GM18499 (cell line): ENCODE results near the gene EPN3.

Experiments used
- ATAC-seq: cut with Tn5 transposase; IDR thresholded peaks from one replicate; pipeline ENCODE4 v1.9.1; 2021; ENCODE audit warnings: moderate number of reproducible peaks; ENCODE audit not compliant: insufficient read depth, unreplicated experiment

The EPN3 gene

DNA sequence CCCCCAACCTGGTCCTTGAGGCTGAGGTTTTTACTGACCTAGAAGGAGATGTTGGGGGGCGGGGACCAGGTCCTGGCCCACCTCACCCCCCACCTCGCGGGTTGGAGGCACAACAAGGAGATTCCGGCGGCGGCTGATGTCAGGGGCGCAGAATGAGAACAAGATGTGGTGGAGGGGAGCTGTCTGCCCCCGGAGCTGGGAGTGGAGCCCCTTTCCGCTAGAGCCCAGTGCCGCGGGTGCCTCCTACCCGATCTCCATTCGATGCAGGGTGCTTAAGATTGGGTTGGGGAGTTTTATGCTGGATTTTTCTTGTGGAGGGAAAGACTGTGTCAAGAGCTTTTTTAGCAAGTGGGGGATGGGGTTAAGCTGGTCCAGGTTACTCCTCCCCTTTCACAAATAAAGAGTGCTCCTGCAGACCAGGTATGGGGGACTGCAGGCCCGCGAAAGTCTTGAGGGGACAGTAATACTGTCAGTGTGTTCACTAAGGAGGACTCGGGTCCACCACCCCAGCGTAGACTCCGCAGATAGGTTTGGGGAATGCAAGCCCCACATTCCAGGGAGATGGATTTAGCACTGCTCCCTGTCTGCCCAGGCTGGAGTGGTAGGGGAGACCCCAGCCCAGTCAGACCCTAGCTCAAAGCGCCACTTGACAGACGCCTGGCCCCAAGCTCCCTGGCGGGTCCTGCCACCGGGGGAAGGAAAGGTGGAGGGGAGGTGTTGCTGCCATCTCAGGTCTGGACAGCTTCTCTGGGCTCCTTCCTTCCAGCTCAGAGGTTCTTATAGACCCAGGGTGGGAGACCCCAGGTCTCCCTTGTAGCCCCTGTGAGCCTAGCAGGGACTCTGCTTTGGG, 29.9 kb downstream of the EPN3 start:
- no peak for ATAC-seq

DNA sequence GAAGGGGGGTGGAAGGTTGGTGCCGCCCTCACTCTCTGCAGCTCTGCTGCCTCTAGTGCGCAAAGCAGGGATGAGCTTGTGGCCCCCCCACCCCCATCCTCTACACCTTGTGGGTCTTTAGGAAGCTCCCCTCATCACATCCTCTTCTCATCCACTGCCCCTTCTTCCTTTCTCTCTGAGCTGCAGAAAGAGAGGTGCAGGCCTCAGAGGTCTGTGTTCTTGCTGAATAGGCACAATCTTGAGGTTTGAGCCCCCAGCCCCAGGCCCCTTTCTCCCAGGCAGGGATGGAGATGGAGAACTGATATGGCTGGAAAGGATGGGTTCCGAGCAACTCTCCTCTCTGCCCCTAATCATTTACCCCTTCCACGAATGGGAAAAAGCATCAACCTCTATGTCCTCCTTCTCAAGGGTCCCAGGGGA, 30.6 kb downstream of the EPN3 start:
- ATAC-seq: no peak

DNA sequence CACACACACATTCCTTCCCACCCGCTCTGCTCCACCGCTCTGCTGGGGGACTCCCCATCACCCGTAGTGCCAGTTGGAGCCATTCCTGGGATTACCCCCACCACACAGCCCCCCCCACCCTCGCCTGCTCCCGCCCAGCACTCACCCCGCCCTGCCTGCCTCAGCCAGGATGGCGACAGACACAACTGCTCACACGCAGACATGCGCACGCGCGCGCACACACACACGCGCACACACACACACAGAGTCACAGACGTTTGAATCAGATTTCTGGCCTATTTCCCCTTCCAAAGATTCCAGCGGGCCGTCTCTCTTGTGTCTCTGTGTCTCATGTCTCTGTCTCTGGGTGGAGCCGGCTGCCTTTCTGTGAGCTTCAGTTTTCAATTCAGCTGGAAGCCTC, 32.4 kb downstream of the EPN3 start:
- no peak for ATAC-seq

DNA sequence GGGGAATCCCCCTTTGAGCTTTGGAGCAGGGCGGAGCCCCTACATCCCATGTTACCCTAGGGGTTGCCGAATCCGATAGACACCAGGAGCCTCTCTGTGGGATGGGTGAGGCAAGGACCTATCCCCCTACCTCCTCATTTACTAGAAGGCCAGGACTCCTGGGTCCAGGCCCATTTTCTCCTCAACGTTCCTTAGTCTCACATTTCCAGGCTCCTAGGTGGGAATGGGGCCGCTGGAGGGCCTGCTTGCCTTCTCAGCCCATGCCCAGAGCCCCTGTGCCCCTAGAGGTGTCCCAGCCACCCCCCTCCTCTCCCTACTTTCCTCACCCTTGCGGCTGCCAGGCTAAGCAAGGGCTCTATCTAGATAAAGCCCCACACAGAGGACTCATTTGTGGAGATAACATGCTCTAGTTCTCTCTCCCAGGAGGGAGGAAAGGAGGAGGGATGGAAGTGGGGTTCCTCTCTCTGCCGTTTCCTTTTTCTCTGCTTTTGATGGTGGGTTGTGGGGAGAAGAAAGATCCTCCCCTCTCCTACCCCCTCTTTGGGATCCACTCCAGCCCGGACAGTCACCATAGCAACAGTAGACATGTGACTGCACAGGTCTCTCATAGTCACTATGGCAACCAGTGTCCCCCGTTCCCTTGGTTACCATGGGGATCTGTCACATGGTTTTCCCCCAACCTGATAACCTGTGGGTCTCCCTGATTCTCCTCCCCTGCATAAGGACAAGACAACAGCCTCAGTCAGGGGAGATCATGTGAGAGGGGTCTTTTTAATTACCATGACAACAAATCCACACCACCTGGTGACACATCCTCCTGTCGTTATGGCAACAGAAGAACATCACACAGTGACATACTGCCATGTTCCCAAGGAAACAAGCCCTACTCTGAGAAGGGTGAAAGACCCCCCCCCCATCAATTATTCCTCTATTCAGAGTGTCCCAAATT, 33.1 kb downstream of the EPN3 start:
- no peak for ATAC-seq

DNA sequence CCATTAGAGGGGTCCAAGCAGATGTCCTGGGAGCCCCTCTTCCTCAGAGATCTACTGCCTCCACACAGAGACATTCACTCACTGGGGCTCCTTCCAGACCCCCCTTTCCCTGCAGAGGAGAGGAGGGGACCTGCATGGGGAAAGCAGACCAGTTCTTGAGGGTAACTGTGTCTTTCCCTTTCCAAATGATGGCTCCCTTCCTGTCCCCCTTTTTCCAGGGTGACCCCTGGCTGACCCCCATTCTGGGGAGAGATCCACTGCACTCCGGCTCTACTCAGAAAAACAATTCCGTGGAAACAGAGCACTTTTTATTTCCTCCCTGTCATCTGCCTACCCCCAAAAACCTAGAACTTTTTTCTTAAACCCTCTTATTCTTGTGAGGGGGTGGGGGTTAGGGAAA, 34.4 kb downstream of the EPN3 start:
- no peak for ATAC-seq

DNA sequence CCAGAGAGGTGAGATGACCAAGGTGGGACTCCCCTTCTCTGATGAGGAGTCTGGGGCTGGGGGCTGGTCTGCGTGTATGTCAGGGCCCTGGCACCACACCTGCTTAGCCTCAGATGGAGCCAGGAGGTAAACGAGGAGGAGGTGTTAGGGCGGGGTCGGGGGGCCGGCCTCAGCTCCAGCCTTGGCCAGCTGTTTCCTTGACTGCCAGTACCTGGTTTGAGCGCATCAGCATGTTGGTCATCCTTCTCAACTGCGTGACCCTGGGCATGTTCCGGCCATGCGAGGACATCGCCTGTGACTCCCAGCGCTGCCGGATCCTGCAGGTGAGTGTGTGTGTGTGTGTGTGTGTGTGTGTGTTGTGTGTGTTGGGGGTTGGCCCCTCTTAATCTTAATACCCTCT, 36.1 kb downstream of the EPN3 start:
- ATAC-seq: no peak

DNA sequence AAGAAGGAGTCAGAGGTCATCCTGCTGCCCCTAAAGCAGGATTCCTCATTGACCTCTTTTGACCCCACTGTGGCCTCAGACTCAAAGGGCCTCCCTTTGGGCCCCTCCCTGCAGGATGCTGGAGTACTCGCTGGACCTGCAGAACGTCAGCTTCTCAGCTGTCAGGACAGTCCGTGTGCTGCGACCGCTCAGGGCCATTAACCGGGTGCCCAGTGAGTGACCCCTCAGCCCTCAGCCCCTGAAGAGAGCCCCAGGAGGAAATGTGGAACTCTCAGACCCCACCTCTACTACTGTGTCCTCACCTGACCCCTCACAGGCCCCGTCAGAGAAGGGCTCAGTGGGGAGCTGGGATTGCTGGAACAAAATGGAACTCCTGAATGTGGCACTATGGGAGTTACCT, 37.1 kb downstream of the EPN3 start:
- ATAC-seq: no peak

DNA sequence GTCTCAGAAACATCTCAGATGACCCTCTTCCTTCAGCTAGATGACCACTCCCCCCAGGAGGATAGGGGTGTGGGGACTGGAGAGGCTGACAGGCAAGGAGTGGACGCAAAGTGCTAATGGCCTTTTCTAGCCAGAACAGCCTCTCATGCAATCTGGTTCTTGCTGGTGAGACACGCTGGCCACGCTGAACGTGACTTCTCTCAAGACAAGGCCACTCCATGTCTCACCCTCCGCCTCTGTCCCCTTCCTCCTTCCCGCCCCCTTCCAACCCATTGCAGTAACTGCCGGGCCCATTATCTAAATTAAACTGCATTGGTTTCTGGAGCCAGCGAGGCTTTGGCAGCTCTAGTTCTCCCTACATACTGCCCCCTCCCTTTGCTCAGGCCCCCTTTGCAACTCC, 37.5 kb downstream of the EPN3 start:
- ATAC-seq: no peak

DNA sequence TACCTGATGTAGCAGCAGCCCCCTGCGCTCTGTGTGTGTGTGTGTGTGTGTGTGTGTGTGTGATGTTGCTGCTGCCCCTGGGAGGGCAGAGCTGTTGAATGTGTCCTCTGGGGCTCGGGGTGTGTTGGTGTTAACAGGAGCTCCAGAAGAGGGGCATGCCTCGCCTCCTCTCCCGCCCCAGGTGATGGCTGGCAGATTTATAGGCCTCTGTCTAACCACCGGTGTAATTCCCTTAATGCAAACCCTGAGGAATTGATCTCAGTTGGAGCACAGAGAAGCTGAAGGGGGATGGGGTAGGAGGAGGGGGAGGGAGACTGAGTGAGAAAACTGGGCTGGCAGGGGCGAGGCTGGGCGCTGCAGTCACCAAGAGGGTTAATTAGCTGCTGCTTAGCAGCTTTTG, 38.0 kb downstream of the EPN3 start:
- no peak for ATAC-seq

DNA sequence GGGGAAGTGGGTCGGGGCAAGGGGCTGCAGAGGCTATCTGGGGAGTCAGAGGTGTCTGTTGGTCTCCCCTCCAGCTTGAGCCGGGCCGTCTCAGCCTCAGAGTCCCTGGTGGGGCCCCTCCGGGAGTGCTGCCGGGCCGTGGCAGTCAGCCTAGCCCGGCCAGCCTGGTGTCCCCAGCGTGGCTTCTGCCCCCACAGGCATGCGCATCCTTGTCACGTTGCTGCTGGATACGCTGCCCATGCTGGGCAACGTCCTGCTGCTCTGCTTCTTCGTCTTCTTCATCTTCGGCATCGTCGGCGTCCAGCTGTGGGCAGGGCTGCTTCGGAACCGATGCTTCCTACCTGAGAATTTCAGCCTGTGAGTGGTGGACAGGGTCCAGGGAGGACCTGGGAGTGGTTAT, 39.1 kb downstream of the EPN3 start:
- no peak for ATAC-seq

DNA sequence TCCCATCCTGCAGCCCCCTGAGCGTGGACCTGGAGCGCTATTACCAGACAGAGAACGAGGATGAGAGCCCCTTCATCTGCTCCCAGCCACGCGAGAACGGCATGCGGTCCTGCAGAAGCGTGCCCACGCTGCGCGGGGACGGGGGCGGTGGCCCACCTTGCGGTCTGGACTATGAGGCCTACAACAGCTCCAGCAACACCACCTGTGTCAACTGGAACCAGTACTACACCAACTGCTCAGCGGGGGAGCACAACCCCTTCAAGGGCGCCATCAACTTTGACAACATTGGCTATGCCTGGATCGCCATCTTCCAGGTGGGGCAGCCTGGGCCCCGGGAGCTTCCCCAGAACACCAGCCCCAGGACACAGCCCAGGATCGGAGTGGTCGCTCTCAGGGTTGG, 40.0 kb downstream of the EPN3 start:
- no peak for ATAC-seq

DNA sequence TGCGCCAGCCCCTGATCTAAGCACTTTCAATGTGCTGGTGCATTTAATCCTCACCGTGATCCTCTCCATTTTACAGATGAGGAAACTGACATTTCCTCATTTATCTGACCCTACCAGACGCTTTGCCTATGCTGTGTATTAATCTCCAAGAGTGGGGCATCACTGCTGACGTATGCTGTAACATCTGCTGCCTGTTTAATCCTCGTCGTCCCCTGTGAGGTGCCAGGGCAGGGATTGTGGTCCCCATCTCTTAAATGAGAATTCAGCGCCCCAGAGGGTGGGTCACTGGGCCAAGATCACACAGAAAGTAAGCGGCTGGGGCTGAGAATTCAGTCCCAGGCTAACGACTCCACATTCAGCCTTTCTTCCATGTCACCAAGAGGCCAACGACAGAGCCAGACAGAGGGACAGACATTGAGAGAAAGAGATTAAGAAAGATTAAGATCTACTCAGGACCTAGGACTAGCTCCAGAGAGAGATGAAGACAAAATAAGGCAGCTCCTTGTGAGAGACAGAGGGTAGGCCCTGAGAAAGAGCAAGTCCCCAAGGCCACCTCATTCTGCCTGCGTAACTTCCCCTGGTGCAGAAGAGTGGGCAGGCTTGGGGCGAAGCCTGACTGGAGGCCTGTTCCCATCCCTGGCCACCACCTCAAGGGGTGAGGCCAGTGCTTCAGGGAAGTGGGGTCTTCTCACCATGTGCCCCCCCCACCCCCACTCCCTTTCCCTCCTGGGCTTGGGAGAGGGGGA, 41.5 kb downstream of the EPN3 start:
- no peak for ATAC-seq

DNA sequence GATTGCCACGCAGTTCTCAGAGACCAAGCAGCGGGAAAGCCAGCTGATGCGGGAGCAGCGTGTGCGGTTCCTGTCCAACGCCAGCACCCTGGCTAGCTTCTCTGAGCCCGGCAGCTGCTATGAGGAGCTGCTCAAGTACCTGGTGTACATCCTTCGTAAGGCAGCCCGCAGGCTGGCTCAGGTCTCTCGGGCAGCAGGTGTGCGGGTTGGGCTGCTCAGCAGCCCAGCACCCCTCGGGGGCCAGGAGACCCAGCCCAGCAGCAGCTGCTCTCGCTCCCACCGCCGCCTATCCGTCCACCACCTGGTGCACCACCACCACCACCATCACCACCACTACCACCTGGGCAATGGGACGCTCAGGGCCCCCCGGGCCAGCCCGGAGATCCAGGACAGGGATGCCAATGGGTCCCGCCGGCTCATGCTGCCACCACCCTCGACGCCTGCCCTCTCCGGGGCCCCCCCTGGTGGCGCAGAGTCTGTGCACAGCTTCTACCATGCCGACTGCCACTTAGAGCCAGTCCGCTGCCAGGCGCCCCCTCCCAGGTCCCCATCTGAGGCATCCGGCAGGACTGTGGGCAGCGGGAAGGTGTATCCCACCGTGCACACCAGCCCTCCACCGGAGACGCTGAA, 43.2 kb downstream of the EPN3 start:
- no peak for ATAC-seq

DNA sequence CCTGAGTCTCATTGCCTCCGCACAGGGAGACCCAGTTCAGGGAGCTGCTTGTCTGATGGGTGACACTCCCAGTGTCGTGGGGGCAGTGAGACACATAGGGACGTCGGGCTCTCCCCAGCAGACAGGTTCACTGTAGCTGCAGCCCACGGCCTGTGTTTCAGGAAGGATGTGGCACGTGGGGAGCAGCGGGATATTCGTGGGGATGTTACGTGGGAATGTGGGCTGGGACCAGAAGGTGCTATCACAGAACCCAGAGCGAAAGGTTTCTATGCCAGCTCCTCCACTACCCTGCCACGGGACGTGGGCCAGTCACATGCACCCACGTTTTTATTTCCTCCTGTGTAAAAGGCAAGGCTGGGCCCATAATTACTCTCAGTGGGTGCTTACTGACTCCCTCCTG, 44.3 kb downstream of the EPN3 start:
- ATAC-seq: no peak

DNA sequence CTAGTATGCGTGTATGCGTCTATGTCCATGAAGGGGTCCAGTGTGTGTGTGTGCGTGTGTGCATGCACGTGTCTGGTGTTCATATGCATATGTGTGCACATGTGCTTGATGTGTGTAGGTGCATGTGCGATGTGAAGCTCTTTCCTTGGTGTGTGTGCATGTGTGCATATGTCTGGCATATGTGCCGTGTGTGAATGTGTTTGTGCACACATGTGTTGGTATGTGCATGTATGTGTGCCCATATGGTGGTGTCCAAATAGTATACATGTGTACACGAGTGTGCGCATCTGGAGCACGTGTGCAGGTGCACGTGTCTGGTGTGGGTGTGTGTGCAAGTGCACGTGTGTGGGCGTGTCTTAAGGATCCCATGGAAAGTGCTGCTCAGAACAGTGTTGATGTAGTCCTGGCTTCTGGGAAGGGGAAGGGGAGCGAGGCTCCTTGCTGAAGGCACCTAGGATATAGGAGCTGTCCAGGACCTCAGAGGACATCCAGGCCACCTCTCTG, 45.0 kb downstream of the EPN3 start:
- ATAC-seq: no peak

DNA sequence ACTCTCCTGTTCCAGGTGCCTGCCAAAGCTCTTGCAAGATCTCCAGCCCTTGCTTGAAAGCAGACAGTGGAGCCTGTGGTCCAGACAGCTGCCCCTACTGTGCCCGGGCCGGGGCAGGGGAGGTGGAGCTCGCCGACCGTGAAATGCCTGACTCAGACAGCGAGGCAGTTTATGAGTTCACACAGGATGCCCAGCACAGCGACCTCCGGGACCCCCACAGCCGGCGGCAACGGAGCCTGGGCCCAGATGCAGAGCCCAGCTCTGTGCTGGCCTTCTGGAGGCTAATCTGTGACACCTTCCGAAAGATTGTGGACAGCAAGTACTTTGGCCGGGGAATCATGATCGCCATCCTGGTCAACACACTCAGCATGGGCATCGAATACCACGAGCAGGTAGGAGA, 45.6 kb downstream of the EPN3 start:
- no peak for ATAC-seq

DNA sequence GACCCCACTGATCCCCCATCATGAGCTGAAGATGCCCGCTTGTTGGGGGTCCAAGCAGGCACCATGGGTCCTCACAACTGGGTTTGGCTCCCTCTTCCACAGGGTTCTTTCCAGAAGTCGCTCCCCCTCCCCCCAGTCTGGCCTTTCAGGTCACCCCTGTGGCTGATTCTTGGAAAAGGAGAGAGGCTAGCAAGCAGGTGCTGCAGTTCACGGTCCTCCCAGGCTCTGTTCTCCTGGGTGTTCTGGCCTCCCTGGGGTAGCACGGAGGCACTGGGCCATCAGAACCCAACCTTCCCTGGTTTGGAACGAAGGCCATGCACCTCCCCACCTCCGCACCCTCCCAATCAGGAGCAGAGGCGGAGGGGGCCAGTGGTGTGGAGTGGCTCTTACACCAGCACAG, 46.9 kb downstream of the EPN3 start:
- no peak for ATAC-seq

DNA sequence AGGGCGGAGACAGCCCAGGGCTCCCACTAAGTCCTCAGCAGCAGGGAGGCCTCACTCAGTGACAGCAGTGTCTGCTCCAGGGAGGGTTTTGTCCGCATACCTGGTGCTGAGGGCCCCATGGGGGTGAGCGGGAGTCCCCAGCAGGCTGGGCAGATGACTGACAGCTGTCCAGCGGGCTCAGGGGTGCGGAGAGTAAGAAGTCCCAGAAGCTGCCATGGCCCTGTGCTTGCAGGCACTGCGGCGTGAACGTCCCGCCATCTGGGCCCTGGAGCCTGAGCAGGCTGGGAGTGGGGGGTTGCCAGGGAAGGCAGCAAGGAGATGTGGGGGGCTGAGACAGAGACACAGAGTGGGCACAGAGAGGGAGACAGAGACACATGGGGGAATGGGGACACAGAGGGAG, 48.1 kb downstream of the EPN3 start:
- no peak for ATAC-seq

DNA sequence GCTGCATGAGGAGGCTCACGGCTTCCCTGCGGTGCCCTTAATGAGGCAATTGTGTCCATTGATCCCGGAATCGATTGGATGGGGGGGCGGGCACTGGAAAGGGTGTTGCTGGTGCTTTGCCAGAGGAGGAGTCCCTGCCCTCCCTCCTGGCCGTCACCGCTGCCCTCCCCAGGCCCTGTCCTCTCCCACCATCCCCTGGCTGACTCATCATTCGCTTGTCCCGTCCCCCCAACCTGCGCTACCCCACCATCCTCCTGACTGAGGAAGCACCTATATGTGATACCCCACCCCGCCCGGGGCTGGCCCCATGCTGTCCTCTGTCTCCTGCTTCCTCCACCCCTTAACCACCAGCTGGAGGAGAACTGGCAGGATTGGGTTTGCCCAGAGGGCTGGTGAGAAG, 48.8 kb downstream of the EPN3 start:
- ATAC-seq: no peak

DNA sequence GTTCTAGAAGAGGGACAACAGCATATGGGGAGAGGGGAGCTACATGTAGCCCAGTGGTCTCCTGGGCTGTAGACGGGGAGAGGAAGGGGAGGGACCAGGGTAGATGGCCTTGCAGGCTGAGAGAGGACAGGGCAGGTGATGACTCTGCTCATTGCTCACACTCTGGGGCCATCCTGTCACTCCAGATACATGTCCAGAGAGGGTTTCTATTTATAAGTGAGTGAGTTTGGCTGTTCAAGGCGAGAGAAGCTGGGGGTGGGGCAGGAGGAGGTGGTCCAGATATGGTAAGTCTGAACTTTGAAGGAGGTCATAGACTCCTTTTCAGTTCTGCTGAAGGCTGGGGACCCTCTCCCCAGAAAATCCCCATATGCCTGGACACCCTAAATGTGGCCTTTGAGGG, 50.2 kb downstream of the EPN3 start:
- no peak for ATAC-seq
